Choroid plexus epithelial cell (primary cell): ENCODE results near the gene PCDHB3.

ENCODE experiments used
- DNase-seq: peaks from one replicate; pipeline ENCODE4 v3.0.0-alpha.2; 2010; ENCODE audit warnings: low read depth
- H3K4me3 ChIP-seq: 2 replicates; pipeline ENCODE4 v1.5.1; 2011; ENCODE audit warnings: low read depth, mild to moderate bottlenecking, control low read depth, low read length, moderate library complexity
- TF ChIP-seq, protein P1 (sequence below): conservative IDR thresholded peaks from 2 replicates; pipeline ENCODE4 v1.5.1; 2011; ENCODE audit warnings: low read depth, mild to moderate bottlenecking, control low read depth, inconsistent platforms, low read length, moderate library complexity

The PCDHB3 gene

DNA sequence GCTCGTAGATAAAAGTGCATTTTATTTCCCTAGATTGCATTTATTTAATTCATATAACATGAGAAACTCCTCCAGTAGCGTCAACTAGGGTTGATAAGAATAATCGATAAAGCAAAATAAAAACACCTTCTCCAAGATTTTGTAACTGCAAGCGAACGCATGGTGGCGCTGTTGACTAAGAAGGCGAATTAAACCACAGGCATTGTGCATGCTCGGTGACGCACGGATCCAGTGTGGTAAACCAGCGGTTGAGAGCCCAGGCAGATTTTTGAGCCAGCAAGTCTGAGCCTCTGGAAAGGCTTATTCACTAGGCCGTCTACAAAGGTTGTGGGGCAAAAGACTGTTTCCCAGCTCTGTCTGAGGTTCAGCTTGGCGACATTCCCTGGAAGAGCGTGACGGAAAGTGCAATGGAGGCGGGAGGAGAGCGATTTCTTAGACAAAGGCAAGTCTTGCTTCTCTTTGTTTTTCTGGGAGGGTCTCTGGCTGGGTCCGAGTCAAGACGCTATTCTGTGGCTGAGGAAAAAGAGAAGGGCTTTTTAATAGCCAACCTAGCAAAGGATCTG, at the start of gene PCDHB3:
Gene PCDHB3 (plus strand): TSS at position 231 of the 563 bp plus-strand sequence. CDS start 177 bp downstream, at position 408.
- peak; percentile 2 for DNase-seq
- no peak within 1 kb of the TSS for H3K4me3 ChIP-seq
- TF ChIP-seq, protein P1, sequence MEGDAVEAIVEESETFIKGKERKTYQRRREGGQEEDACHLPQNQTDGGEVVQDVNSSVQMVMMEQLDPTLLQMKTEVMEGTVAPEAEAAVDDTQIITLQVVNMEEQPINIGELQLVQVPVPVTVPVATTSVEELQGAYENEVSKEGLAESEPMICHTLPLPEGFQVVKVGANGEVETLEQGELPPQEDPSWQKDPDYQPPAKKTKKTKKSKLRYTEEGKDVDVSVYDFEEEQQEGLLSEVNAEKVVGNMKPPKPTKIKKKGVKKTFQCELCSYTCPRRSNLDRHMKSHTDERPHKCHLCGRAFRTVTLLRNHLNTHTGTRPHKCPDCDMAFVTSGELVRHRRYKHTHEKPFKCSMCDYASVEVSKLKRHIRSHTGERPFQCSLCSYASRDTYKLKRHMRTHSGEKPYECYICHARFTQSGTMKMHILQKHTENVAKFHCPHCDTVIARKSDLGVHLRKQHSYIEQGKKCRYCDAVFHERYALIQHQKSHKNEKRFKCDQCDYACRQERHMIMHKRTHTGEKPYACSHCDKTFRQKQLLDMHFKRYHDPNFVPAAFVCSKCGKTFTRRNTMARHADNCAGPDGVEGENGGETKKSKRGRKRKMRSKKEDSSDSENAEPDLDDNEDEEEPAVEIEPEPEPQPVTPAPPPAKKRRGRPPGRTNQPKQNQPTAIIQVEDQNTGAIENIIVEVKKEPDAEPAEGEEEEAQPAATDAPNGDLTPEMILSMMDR = peak; percentile 3

DNA sequence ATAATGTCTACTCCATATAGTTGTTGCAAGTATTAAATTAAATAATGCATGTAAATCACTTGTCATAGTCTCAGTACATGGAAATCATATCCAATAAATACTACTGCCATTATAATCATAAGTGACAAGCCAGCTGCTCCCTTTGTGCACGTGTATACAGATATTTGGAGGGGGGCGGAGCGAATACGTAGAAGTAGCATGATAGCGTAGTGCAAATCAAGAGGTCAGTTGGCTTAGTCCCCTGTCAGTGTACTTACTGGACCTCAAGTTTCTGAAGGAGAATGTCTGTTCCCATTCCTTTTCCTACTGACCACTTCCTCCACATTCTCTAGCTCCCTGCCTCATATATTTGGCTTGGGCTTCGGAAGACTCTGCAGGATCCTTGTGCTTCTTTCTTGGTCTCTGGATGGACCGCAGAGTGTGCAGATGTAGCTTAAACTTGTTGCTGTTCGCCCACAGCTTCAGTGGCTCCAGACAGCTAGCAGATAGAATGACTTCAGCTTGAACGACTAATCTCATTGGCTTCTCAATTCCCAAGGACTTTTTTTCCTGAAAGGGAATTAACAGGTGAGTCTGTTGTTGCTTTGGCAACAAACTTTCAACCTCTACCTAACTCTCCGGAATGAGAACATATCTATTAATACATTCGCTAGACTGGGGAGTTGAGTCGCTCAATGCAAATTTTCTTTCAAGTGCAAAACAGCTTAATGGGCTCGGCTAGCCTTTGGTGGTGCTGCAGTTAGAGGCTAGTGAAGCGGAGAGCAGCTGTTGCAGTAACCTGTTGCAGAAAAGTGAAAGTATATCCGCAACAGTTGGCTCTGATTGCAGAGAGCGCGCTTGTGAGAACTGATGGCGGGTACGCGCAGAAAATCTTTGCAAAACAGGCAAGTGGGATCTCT, 49.4 kb upstream of the PCDHB3 start, which contains the start of gene PCDHB1:
Gene PCDHB1 (plus strand): TSS at position 753 of the 899 bp plus-strand sequence. CDS start 97 bp downstream, at position 850.
- no peak within 1 kb of the TSS for H3K4me3 ChIP-seq
- TF ChIP-seq, protein P1 = no peak
- no peak for DNase-seq

DNA sequence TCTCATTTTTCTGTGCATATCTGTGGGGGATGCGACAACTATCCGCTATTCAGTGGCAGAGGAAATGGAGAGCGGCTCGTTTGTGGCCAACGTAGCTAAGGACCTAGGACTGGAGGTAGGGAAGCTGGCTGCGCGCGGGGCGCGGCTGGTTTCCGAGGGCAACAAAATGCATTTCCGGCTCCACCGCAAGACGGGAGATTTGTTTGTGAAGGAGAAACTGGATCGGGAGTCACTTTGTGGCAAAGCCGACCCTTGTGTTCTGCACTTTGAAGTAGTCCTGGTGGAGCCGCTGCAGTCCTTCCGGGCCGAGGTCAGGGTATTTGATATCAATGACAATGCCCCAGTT, 48.8 kb upstream of the PCDHB3 start:
- TF ChIP-seq, protein P1 = no peak
- no peak overlapping the region for H3K4me3 ChIP-seq
- no peak for DNase-seq

DNA sequence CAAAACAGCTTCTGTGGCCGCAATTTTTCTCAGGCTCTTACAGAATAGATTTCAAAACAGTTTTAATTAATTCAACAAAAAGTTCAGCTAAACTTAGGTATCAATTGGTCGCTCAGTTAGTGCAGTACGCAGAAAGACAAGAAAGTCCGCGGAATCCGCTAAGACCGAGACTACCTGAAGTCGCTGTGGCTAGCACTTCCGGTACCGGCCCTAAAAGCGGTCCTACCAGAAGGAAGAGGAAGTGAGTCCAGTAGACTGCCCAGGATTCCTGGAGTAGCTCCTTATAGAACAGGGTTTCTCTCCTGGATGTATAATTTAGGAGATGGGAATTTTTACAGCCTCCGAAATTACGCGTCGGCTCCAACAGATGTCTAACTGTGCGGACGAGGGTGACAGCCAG, 22.4 kb upstream of the PCDHB3 start:
- no peak for DNase-seq
- TF ChIP-seq, protein P1 = no peak
- no peak overlapping the region for H3K4me3 ChIP-seq

DNA sequence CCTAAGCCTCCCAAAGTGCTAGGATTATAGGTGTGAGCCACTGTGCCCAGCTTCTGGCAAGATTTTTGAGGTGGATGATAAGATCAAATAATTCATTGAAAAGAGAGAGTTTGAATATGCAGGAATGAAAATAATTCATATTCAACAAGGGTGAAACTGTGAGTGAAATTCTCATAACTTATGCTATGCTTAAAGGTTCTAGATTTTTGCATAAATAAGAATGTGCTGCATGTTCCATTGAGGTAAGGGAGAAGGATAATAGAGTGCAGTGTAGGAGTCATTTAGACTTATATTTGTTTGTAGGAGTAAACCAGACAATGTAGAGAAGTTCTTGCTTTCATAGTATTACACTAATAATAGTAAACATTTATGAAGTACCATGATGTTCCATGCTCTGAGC, 18.0 kb upstream of the PCDHB3 start:
- TF ChIP-seq, protein P1 = no peak
- no peak for DNase-seq
- H3K4me3 ChIP-seq = no peak overlapping the region

DNA sequence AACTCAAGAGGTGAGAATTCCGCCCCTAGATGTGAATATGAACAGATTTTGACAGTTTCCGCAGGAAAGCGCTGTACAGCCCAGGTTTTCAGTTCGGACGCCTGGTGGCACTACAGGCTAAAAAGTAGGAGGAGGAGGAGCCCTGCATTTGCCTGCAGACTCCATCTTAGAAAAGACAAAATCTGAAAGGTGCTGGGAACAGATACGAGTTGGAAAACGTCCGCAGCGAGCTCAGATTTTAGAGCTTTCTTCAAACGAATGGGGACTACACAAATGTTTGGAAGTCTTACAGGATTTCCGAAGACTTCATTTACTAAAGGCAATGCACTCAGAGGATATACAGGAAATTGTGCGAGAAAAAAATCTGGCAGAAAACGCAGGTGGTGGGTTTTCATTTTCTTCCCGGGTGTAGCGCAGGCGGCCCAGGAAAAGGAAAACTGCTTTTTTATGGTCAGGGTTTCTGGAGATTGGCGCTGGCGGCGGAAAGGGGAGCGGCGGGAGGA, 15.7 kb upstream of the PCDHB3 start:
- TF ChIP-seq, protein P1 = no peak
- H3K4me3 ChIP-seq = no peak overlapping the region
- DNase-seq = peak; percentile 13
